ENCODE measurements around the gene SPATS1.

Gene SPATS1, protein sequence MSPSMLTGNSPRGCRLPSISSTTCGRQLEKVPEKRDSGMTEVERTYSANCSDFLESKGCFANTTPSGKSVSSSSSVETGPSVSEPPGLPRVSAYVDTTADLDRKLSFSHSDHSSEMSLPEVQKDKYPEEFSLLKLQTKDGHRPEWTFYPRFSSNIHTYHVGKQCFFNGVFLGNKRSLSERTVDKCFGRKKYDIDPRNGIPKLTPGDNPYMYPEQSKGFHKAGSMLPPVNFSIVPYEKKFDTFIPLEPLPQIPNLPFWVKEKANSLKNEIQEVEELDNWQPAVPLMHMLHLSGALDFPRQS

GRCh38 chr6:44342489-44342888 is at the start of gene SPATS1:
TSS of gene SPATS1 (plus strand) at chr6:44342650. CDS start at chr6:44343096, 446 bp downstream.
- no peak for DNase-seq

- DNase-seq, result no peak
Measured at GRCh38 chr6:44292661-44293365, 49.6 kb upstream of the SPATS1 start.

GRCh38 chr6:44294832-44295791 is 47.3 kb upstream of the SPATS1 start:
- DNase-seq, result no peak

GRCh38 chr6:44297063-44298038 is 45.1 kb upstream of the SPATS1 start:
- no peak for DNase-seq

DNA sequence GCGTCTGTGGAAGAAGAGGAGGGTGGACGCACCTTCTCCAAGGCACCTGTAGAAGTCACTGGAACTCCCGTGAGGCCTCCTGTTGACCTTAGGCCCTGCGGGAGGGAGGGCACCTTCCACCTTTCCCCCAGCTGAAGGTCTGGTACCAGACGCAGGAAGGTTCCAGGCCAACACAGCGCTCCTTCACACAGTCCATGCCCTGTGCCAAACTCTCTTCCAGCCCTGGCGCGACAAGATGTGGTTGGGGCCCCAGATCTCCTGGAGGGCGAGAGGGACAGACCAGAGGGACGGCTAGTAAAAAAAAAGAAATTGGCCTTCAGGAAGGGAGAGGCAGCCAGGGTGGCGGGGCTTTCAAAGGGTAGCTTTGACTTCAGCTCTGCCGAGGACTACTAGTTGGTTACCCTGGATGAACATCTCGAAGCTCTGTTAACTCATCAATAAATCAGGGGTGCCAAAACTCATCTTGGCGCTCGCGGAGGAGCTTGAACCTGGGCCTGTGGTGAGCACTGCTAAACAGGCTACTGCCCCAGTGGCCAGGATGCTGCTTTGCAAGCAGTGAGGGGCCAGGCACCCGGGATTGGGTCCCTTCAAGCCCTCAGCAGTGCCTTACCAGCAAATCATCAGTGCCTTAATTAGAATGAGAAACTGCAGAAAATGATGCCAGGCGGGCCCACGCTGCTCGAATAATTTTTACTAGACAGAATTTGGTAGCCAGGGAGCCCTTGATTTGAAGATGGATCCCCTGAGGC is 44.2 kb upstream of the SPATS1 start:
- DNase-seq, result no peak

DNA sequence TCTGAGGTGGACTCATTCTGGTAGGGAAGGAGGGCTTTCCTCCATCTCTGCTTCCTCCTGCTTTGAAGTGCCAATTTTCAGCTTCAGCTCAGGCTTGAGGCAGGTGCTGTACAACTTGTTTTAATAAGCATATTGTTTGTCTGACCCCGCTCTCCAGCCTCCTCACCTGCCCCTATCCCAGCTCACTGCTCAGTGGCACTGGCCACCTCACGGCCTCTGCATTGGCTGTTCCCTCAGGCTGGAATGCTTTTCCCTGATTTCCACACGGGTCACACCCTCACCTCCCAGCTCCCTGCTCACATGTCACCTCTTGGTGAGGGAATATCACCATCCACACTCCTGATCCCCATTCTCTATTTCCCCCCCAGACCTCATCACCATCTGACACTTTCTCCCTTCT is 43.6 kb upstream of the SPATS1 start:
- no peak for DNase-seq

DNA sequence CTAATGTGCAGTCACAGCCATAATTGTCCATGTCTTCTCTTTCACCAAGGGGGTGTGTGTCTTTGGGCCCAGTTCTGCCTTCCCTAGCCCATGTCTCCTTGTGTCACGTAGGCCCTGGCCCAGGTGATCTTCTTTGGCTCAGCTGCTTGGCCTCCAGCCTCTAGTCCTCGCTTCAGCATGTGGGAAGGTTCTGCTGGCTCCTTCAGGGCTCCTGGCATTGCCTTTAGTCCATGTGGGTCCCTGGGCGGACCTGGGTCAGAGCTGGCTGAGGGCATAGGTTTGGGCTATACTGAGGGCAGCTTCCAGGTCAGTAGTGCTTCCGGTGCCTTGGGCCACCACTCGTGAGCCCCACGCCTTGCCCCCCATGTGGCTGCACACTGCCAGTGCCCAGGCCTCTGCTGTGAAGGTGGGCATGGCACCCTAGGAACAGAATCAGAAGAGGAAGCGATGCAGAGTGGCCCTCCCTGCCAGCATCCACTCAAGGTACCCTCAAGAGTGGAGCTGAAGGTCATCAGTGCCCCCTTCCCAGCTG is 42.1 kb upstream of the SPATS1 start:
- DNase-seq, result no peak

DNA sequence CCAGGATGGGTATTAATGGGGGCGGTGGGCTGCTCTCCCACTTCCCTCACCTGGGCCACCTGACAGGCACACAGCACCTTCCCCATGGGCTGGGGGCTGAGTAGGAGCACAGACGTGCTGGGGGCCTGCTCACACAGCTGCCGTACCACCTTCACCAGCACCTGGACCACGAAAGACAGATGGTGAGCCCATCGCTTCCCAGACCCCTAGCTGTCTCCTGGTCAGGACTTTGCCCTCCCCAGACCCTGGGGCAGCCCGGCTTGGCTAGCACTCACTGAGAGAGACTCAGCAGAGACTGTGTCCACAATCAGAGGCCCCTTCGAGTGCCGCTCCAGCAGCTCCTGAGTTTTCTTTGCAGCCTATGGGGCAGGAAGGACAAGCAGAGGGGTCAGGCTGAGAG is 41.3 kb upstream of the SPATS1 start:
- no peak for DNase-seq

DNA sequence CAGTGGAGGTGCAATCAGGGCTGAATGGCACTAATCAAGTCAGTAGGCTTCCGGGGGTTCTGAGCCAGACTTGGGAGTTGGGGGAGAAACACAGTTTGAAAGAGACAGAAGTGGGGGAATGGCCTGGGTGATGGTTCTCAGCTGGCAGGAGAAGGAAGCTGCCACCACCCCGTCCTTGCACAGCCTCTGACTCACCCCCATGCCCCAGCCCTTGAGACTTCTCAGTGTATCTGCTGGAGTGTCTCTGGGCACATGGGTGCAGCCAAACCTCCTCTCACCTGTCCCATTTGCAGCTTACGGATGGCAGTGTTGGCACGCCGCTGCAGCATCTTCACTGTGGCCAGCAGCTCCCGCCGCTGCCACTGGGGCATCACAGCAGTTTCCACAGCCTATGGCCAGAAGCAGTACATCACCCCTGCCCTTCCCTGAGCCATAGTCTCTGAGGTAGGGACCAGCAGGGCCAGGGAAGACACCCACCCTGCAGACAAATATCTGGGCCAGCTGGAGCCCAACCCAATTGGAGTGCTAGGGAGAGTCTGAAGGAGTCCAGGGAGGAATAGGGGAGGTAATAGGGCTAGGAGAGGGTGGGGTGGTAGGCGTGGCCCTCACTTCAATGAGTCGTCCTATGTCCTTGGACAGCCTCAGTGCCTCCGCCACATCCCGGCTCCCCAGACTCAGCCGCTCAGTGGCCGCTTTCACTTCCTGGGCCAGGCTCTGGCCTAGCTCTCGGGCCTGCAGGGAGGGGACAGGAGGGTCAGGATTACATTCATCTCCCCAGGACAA is 40.5 kb upstream of the SPATS1 start:
- DNase-seq, result no peak

- DNase-seq, result no peak
Measured at GRCh38 chr6:44302856-44303255, 39.6 kb upstream of the SPATS1 start.

- no peak for DNase-seq
Measured at GRCh38 chr6:44303842-44304241, 38.6 kb upstream of the SPATS1 start.

GRCh38 chr6:44304282-44305199 is 37.9 kb upstream of the SPATS1 start:
- DNase-seq, result peak in 1 of 2 experiments; percentile 9

DNA sequence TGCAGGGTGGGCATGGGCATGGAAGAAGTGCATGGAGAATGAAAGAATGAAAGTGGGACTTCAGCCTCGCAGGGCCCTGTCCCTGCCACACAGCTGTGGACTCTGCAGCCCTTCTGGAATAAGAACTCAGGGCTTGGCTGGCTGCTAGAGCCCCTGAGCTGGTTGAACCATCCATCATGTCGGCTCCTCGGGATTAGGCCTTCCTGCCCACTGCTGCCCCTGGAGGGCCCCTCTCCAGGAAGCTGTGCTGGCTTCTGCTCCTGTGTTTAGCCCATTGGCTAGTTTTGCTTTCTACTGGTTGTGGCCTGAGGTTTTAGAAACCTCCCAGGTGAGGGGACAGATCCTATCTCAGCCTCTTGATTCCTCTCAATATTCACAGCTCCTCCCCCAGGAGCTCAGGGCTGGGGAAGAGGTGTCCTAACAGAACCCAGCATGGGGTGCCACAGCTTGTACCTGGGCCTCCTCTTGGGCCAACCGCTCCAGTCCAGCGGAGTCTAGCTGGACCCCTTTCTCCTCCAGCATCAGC is 37.2 kb upstream of the SPATS1 start:
- DNase-seq, result no peak

- DNase-seq, result no peak
Measured at GRCh38 chr6:44306710-44307109, 35.7 kb upstream of the SPATS1 start.

DNA sequence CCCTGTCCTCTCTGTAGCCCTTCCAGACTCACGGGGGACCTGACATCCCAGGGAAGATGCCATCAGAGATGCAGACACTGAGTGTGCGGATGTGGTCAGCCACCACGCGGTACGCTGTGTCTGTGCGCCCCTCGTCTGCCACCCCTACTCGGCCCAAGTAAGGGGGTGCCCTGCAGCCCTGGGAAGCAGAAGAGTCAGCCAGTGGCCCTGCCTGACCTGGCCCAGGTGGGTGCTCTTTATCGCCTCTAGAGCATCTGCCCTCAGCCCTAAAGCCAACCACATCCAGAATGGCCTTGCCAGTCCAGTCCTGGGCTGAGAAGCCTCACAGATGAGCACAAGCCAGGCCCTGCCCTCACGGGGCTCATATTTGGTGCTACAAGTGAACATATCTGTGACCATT is 35.2 kb upstream of the SPATS1 start:
- no peak for DNase-seq

DNA sequence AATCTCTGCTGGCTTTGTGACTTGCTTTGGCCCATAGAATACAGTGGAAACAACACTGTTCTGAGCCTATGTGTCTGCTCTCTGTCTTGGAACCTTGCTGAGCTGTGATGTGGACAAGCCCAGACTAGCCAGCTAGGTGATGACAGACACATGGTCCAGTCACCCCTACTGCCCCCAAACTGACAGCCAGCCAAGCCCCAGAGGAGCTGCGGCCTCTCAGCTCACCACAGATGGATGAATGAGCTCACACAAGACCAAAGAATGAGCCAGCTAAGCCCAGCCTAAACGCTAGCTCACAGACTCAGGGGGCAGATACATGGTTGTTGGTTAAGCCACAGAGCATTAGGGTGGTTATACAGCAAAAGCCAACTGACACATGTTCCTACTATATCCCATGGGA is 33.4 kb upstream of the SPATS1 start:
- DNase-seq, result no peak

DNA sequence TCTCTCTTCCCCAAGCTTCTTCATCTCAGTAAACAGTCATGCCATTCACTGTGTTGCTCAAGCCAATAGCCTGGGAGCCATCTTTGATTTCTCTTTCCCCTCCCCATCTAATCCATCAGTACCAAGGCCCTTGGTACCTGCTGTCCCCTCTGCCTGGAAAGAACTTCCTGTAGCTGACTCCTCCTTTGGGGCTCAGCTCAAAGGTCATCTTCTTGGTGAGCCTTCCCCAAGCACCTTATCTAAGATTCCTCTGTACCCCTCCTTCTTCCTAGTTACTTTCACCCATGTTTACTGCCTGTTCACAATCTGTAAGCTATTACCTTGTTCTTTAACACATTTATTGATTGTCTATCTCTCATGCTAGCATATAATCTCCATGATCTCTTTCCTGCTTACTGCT is 32.8 kb upstream of the SPATS1 start:
- DNase-seq, result no peak

DNA sequence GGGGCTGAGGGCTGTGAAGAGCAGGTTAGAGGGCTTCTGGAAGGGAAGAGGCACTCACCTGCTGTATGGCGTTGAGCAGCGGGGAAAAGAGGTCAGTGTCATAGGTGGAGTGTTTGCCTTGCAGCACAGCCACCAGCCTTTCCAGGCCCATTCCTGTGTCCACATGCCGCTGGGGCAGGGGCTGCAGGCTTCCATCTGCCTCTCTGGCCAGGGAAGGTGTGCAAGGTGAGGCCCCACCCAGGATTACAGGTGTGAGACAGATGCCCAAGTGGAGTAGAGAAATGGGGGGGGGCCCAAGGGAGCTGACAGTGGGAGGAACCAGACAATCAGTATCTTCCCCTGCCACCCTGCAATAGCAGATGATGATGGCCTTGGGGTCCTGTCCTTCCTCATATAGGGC is 32.2 kb upstream of the SPATS1 start:
- DNase-seq, result no peak

DNA sequence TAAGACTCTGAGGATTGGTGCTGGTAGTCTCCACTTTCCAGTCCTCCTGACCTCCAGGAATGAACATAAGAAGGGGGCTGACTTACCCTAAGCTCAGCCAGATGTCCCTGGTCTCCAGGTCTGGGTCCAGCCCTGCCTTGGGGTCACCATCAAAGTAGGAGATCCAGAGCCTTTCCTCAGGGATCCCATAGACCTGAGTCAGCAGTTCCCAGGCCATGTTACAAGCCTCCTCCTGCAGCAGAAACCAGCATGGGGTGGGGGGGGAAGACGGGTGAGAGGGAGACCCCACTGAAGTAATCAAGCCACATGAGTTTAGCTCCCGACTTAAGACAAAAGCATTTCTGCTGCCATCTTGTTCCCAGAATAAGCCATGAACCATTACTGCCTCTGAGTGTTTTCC is 31.1 kb upstream of the SPATS1 start:
- no peak for DNase-seq
